Ascending aorta (tissue), 2 donors: ENCODE results near the gene GLS2. TPM values are rescaled to one million over a fixed set of nuclear protein-coding genes. Genes with fewer than 3 reads are reported as not detected.
"Not testable (repeated sequence)": the region's sequence is repeated elsewhere in the genome, so short reads cannot be mapped to it uniquely, and the experiment has no call there.

Experiments used
- DNase-seq, 2 donors: peaks; one replicate each; pipeline ENCODE4 v3.0.0-alpha.2; 2019; ENCODE audit warnings: low spot score in 2 of 2
- H3K27ac ChIP-seq, 2 donors: fragments of 200-600 bp; sonication (generic); one replicate each; pipeline ENCODE4 v1.5.1; 2016 to 2017; ENCODE audit warnings: mild to moderate bottlenecking in 1 of 2
- H3K27me3 ChIP-seq: fragments of 200-600 bp; sonication (generic); one replicate; pipeline ENCODE4 v1.5.1; 2017
- H3K36me3 ChIP-seq, 2 donors: fragments of 200-600 bp; sonication (generic); one replicate each; pipeline ENCODE4 v1.5.1; 2016
- H3K4me1 ChIP-seq, 2 donors: fragments of 200-600 bp; sonication (generic); one replicate each; pipeline ENCODE4 v1.5.1; 2016 to 2017; ENCODE audit warnings: mild to moderate bottlenecking in 1 of 2
- H3K4me3 ChIP-seq, 2 donors: fragments of 200-600 bp; sonication (generic); one replicate each; pipeline ENCODE4 v1.5.1; 2016 to 2017; ENCODE audit warnings: mild to moderate bottlenecking in 1 of 2
- H3K9me3 ChIP-seq, 2 donors: fragments of 200-600 bp; sonication (generic); one replicate each; pipeline ENCODE4 v1.5.1; 2016
- CTCF ChIP-seq, 3 experiments: fragments of 200-600 bp in 2 of 3; fragments of 450-650 bp in 1 of 3; sonication (generic) in 2 of 3; IDR thresholded peaks; one replicate each; pipeline ENCODE4 v1.5.1; 2016 to 2019; ENCODE audit warnings: antibody characterized with exemption in 3 of 3, mild to moderate bottlenecking in 1 of 3, moderate library complexity in 1 of 3
- intact Hi-C: fragments of 100-400 bp; cut with DNase I; formaldehyde crosslinking; loops from one replicate; pipeline ENCODE4 v1.15.1; 2023
- total RNA-seq: library from RNA; depleted of rRNA; stranded (reverse); fragments of >200 nt; gene quantifications from one replicate; pipeline ENCODE4 v1.1.0, GENCODE V29; 2016

The GLS2 gene
- total RNA-seq, 1 donor from 2014 or later, result not detected

DNA sequence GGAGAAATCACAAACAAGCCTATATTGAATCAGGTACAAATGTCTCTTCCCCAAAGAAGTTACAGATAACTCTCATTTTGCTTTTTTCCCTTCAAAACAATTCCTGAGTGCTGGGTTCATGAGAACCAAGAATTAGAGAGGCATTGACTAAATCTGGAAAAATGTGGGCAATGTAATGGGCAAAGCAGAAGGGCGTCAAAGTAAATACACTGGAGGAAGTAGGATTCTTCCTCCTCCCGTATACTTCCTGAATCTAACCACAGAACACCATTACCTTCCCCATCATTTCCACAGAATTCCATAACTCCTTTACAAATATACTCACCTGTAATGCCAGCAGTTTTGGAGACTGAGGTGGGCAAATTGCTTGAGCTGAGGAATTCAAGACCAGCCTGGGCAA is 30.6 kb upstream of the GLS2 start:
- Histone ChIP-seq H3K36me3 (no peaks in the 10 kb centered on the region), H3K4me1 (peaks cover 0 to 12% of the 10 kb centered on the region in 2 donors)
- no peak for TF ChIP-seq CTCF (IDR thresholded peaks at IDR 0.05)

GRCh38 chr12:56517854-56518253 is 29.9 kb upstream of the GLS2 start:
- Histone ChIP-seq H3K27me3 (no peaks in the 10 kb centered on the region), H3K4me3 (no peak overlapping the region), H3K4me1 (peaks cover 0 to 11% of the 10 kb centered on the region in 2 donors), H3K9me3 (no peaks in the 10 kb centered on the region), H3K36me3 (no peaks in the 10 kb centered on the region), H3K27ac (no peak overlapping the region)
- intact Hi-C loops, result no loop called here
- DNase-seq, result no peak
- no peak for TF ChIP-seq CTCF (IDR thresholded peaks at IDR 0.05)

More for the DNA sequence above, 30.6 kb upstream of the GLS2 start:
- no peak for DNase-seq
- no peak overlapping the region for H3K27ac ChIP-seq
- intact Hi-C loops, result no loop called here
- no peak overlapping the region for H3K4me3 ChIP-seq
- H3K9me3 ChIP-seq, result no peaks in the 10 kb centered on the region
- H3K27me3 ChIP-seq, result no peaks in the 10 kb centered on the region

DNA sequence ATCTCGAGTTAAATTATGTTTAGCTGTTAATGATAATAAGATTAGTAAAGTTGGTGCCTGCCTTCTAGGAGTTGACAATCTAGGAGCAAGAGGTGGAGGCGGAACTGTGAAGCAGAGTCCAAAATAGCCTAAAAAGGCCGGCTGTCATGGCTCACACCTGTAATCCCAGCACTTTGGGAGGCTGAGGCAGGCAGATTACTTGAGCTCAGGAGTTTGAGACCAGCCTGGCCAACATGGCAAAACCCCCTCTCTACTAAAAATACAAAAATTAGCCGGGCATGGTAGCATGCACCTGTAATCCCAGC is 26.0 kb upstream of the GLS2 start:
- H3K9me3 ChIP-seq, result not testable (repeated sequence)

DNA sequence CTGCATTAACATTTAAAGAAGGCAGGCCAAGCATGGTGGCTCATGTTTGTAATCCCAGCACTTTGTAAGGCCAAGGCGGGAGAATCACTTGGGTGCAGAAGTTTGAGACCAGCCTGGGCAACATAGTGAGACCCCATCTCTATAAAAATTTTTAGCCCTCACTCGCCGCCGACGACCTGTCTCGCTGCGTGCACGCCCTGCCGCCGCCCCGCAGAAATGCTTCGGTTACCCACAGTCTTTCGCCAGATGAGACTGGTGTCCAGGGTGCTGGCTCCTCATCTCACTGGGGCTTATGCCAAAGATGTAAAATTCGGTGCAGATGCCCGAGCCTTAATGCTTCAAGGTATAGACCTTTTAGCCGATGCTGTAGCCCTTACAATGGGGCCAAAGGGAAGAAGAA is 22.8 kb upstream of the GLS2 start:
- intact Hi-C loops, result no loop called here
- Histone ChIP-seq H3K4me1 (peaks cover 0 to 3% of the 10 kb centered on the region in 2 donors), H3K36me3 (no peaks in the 10 kb centered on the region), H3K27me3 (no peaks in the 10 kb centered on the region), H3K27ac (no peak overlapping the region), H3K9me3 (no peaks in the 10 kb centered on the region), H3K4me3 (no peak overlapping the region)
- no peak for DNase-seq
- TF ChIP-seq CTCF (IDR thresholded peaks at IDR 0.05), result no peak

More for the DNA sequence above, 26.0 kb upstream of the GLS2 start:
- intact Hi-C loops, result loop anchor here (1.0 kb wide), 1 partner anchor 58 kb away; no protein-coding TSS in a partner anchor
- H3K4me3 ChIP-seq, DNase-seq, H3K27ac ChIP-seq, H3K27me3 ChIP-seq, H3K36me3 ChIP-seq, H3K4me1 ChIP-seq: not testable (repeated sequence)

- DNase-seq, intact Hi-C loops, H3K9me3 ChIP-seq, H3K27ac ChIP-seq, H3K27me3 ChIP-seq, H3K4me1 ChIP-seq, H3K4me3 ChIP-seq, H3K36me3 ChIP-seq: not testable (repeated sequence)
Observed at GRCh38 chr12:56499879-56500278, 11.9 kb upstream of the GLS2 start.

DNA sequence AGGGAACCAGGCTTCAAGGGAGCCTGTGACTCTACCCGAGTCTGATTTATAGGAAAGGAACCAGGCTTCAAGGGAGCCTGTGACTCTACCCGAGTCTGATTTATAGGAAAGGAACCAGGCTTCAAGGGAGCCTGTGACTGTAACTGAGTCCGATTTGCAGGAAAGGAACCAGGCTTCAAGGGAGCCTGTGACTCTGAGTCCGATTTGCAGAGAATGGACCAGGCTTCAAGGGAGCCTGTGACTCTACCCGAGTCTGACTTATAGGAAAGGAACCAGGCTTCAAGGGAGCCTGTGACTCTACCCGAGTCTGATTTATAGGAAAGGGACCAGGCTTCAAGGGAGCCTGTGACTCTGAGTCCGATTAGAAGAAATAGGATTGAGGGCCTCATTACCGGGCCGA is 11.5 kb upstream of the GLS2 start:
- H3K9me3 ChIP-seq, H3K4me1 ChIP-seq, H3K27ac ChIP-seq, H3K27me3 ChIP-seq, H3K4me3 ChIP-seq, DNase-seq, intact Hi-C loops, H3K36me3 ChIP-seq: not testable (repeated sequence)

DNA sequence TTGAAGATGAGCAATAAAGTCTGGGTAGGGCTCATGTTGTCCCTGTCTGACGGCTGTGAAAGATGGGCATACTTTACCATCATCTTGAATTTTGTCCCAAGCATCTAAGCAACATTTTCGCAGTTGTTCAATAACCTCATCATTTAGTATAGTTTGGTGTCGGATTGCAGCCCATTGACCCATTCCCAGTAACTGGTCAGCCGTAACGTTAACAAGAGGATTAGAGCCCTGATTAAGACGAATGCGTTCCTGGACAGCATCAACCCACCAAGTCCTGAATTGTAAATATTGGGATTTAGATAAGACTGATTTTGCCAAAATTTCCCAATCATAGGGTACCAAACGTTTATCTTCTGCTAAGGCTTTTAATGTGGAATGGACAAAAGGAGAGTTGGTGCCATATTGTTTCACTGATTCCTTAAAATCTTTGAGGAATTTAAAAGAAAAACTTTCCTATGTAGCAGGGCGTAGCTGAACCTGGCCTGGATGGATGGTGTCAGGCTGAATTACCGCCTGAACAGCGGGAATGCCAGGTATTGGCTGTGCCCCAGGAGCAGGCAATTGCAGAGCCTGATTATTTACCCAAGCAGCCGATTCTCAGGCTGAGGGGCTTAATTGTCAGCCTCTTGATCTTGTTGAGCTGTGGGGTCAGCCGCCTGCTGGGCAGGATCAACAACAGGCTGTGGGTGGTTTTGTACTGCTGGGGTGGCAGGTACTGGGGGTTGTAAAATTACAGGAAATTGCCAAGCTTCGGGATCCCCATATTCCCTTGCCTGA is 10.4 kb upstream of the GLS2 start:
- H3K27me3 ChIP-seq, H3K4me1 ChIP-seq, H3K27ac ChIP-seq, H3K36me3 ChIP-seq, DNase-seq, intact Hi-C loops, H3K4me3 ChIP-seq, H3K9me3 ChIP-seq: not testable (repeated sequence)

GRCh38 chr12:56496704-56497103 is 8.7 kb upstream of the GLS2 start:
- TF ChIP-seq CTCF (IDR thresholded peaks at IDR 0.05), result peak in 2 of 3 experiments; percentile 50 to 51
- H3K4me3 ChIP-seq, H3K9me3 ChIP-seq, H3K4me1 ChIP-seq, intact Hi-C loops, H3K27ac ChIP-seq, H3K36me3 ChIP-seq, H3K27me3 ChIP-seq: not testable (repeated sequence)
- DNase-seq, result peak in 1 of 2 donors; percentile 82

GRCh38 chr12:56494481-56494880 is 6.5 kb upstream of the GLS2 start:
- H3K4me1 ChIP-seq, H3K4me3 ChIP-seq, intact Hi-C loops, H3K27me3 ChIP-seq, H3K36me3 ChIP-seq, H3K27ac ChIP-seq, DNase-seq, H3K9me3 ChIP-seq: not testable (repeated sequence)

GRCh38 chr12:56494106-56494415 is 6.1 kb upstream of the GLS2 start:
- DNase-seq, H3K9me3 ChIP-seq, H3K27me3 ChIP-seq, H3K27ac ChIP-seq, H3K36me3 ChIP-seq, H3K4me3 ChIP-seq, intact Hi-C loops, H3K4me1 ChIP-seq: not testable (repeated sequence)
